Measurements from ENCODE around the gene PPP1R3F.
"Not testable (repeated sequence)": the region's sequence is repeated elsewhere in the genome, so short reads cannot be mapped to it uniquely, and the experiment has no call there.

PPP1R3F gene

DNA sequence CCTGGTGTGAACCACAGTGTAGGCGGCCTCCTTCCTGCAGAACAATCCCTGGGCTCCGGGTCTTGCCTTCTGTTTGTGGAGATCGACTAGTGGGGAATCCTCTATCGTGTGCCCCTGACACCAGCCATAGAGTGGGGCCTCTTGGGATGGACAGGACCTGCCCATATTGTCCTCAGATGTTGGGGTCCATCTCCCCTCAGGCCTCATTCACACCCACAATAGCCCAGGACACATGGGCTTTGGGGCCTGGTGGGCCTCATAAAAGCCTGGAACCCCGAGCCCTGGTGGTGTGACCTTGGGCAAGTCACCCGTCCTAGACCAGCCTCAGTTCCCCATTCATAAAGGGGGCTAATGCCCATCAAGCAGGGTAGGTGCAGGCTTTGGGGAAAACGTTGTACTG lies 20.6 kb downstream of the PPP1R3F start:
- TF ChIP-seq, protein P1, sequence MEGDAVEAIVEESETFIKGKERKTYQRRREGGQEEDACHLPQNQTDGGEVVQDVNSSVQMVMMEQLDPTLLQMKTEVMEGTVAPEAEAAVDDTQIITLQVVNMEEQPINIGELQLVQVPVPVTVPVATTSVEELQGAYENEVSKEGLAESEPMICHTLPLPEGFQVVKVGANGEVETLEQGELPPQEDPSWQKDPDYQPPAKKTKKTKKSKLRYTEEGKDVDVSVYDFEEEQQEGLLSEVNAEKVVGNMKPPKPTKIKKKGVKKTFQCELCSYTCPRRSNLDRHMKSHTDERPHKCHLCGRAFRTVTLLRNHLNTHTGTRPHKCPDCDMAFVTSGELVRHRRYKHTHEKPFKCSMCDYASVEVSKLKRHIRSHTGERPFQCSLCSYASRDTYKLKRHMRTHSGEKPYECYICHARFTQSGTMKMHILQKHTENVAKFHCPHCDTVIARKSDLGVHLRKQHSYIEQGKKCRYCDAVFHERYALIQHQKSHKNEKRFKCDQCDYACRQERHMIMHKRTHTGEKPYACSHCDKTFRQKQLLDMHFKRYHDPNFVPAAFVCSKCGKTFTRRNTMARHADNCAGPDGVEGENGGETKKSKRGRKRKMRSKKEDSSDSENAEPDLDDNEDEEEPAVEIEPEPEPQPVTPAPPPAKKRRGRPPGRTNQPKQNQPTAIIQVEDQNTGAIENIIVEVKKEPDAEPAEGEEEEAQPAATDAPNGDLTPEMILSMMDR (IDR thresholded peaks at IDR 0.05; ENCODE audit: insufficient read depth, low read depth, low read length, missing control alignments), result no peak
- no peak overlapping the region for H3K4me3 ChIP-seq (ENCODE audit: low read length)
- no peak for DNase-seq (ENCODE audit: low read depth)

GRCh38 chrX:49291615-49292337 lies 22.2 kb downstream of the PPP1R3F start:
- H3K4me3 ChIP-seq (ENCODE audit: low read length), result no peak overlapping the region
- TF ChIP-seq, protein P1 (IDR thresholded peaks at IDR 0.05; ENCODE audit: insufficient read depth, low read depth, low read length, missing control alignments), result peak; percentile 62

DNA sequence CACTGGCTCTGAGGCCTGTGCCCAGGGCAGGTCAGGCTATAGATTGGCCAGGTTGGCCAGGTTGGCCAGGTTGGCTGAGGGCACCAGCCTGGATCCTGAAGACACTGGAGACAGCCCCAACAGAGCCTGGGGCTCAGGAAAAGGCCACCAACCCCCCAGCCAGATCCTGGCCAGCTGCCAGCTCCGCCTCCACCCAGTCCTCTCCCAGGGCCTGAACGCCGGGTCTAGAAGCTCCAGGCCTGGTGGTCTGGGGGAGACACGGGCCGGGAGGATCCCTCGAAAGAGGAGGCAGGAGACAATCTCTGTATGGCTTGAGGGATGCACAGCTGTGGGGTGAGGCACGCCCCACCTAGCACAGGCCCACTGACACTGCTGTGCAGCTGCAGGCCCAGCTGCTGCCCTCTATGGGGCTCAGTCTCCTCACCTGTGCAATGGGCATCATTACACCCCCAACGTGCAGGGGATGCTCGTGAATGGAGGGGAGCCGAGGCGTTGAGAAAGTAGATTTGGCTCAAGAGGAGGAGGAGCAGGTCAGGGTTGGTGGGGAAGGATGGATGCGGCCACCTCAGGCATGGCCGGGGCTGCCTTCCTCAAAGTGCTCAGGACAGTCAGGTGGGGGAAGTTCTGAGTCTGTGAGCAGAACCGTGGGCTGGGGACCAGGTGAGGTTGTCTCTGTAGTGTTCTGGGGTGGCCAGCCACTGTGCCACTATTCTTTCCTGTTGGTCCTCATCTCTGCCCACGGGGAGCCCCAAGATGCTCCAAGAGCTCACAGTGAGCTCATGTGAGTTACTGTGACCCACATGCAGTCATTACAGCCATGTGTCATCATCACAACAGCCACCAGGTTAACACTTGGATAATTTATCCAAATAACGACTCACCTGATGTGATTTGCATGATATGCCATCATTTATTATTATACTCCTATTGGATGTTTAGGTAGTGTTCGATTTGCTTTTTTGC lies 23.1 kb downstream of the PPP1R3F start:
- TF ChIP-seq, protein P1 (IDR thresholded peaks at IDR 0.05; ENCODE audit: insufficient read depth, low read depth, low read length, missing control alignments), result no peak
- H3K4me3 ChIP-seq (ENCODE audit: low read length), result no peak overlapping the region
- no peak for DNase-seq (ENCODE audit: low read depth)

More at GRCh38 chrX:49291615-49292337, 22.2 kb downstream of the PPP1R3F start:
- peak; percentile 56 for DNase-seq (ENCODE audit: low read depth)

- H3K4me3 ChIP-seq (ENCODE audit: low read length); DNase-seq (ENCODE audit: low read depth): not testable (repeated sequence)
These were observed 29.7 kb downstream of the PPP1R3F start for GRCh38 chrX:49299293-49299692.

- TF ChIP-seq, protein P1 (IDR thresholded peaks at IDR 0.05; ENCODE audit: insufficient read depth, low read depth, low read length, missing control alignments), result no peak
These were observed 31.1 kb downstream of the PPP1R3F start for GRCh38 chrX:49300703-49301102.

DNA sequence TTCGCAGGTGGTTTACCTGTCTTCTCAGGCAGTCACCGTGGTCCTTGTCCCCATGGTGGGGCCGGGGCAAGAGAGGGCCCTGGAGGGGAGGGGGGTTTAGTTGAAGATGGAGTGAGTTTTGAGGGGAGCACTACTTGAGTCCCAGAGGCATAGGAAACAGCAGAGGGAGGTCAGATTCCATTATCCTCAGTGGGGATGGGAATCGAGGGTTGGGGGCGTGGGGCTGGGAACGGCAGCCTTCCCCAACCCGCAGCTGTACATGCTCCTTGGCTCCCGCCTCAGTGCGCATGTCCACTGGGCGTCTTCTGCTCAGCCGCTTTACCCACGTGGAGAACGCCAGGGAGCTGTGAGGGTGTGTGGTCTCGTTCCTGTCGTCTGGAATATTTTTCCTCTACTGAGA lies 33.8 kb downstream of the PPP1R3F start, which contains the start of gene GAGE10:
Gene GAGE10 (plus strand): TSS at position 301 of the 400 bp plus-strand sequence. CDS start 1,214 bp downstream, outside the sequence.
- TF ChIP-seq, protein P1 (IDR thresholded peaks at IDR 0.05; ENCODE audit: insufficient read depth, low read depth, low read length, missing control alignments), result no peak
- no peak within 1 kb of the TSS for H3K4me3 ChIP-seq (ENCODE audit: low read length)
- no peak for DNase-seq (ENCODE audit: low read depth)

More at GRCh38 chrX:49300703-49301102, 31.1 kb downstream of the PPP1R3F start:
- DNase-seq (ENCODE audit: low read depth), result no peak
- no peak overlapping the region for H3K4me3 ChIP-seq (ENCODE audit: low read length)

DNA sequence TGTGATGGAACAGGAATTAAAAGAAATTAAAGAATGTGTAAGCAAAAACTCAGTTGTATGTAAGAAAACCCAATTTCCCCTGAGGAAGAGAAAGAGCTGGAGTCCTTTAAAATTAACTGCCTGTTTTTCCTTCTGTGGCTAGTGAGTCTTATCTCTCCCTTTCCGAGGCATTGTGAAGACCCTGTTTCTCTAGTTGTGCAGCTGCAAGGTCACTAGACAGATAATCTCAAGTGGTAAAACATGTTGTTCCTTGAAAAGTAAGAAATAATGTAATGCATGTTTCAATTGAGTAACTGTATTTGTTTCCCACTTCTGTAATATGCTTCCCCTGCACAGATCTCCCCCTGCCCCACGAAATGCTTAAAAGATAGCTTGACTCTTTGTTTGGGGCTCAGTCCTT lies 38.2 kb downstream of the PPP1R3F start:
- not testable (repeated sequence) for DNase-seq (ENCODE audit: low read depth); H3K4me3 ChIP-seq (ENCODE audit: low read length)
